ENCODE data around the gene GOLGA7B. TPM values are rescaled to one million over a fixed set of nuclear protein-coding genes. Genes with fewer than 3 reads are reported as not detected.

Gene GOLGA7B
- total and polyA plus RNA-seq, 9 of the 15 experiments (the other 6 are each of a cell fraction or from before 2014, with no cell fraction given) = 0.03 to 0.07 (median 0.04) TPM; not detected in 3

GRCh38 chr10:97805096-97805884, 44.4 kb upstream of the GOLGA7B start:
- no peak for ATAC-seq
- ChIA-PET POLR2A (interaction anchor here (0.6 kb wide), 1 partner anchor 37 kb away, joined by 4 read pairs; no protein-coding TSS in a partner anchor), CTCF (ENCODE audit: low intra/inter-chr PET ratio) (no interaction called here)
- Histone ChIP-seq H3K27me3 (ENCODE audit: control insufficient read depth in 2 of 2, insufficient read depth in 2 of 2, low read length in 2 of 2) (peaks cover 0 to 5% of the 10 kb centered on the region in 2 experiments; a peak in 2 of 5 replicates), H2AFZ (ENCODE audit: low read depth, low read length) (no peak overlapping the region), H3K9ac (ENCODE audit: insufficient read depth in 1 of 2, low read depth in 2 of 2, low read length in 2 of 2) (no peak overlapping the region), H3K4me1 (replicated peaks in 1 of 2; ENCODE audit: control insufficient read depth in 2 of 2, insufficient read depth in 2 of 2, low read length in 2 of 2) (peaks cover 1 to 4% of the 10 kb centered on the region in 2 experiments; a peak in 2 of 5 replicates), H3K9me1 (ENCODE audit: control insufficient read depth, insufficient read depth, low read length) (no peaks in the 10 kb centered on the region), H3K27ac (ENCODE audit: extremely low read depth, low read depth, low read length) (no peak overlapping the region), H3K36me3 (ENCODE audit: control insufficient read depth, insufficient read depth, low read length) (no peaks in the 10 kb centered on the region), H3K4me3 (no peak overlapping the region), H3K79me2 (ENCODE audit: control insufficient read depth, insufficient read depth, low read length) (no peaks in the 10 kb centered on the region), H3K4me2 (ENCODE audit: insufficient read depth, low read length) (no peak overlapping the region), H4K20me1 (replicated peaks; ENCODE audit: control insufficient read depth, insufficient read depth, low read length) (no peaks in the 10 kb centered on the region), H3K9me3 (replicated peaks; ENCODE audit: control insufficient read depth, insufficient read depth, low read depth, low read length) (no peaks in the 10 kb centered on the region)
- BruUV-seq (replicated peaks) = no TSS peak
- intact Hi-C loops (cut with micrococcal nuclease) (no loop called here), in situ Hi-C loops (cut with MboI) (no loop called here)
- DNase-seq (ENCODE audit: extremely low read depth in 1 of 4, low spot score in 3 of 4) = no peak
- no peak for FAIRE-seq
- WGBS (ENCODE audit: insufficient coverage, low coverage, missing lambda C conversion rate) = 46% methylated on average over 8 of the region's 12 CpGs
- TF ChIP-seq ZNF316 (IDR thresholded peaks at IDR 0.05) (no peak), SMAD3 (CRISPR knock-in tag; conservative IDR thresholded peaks at IDR 0.05) (no peak), ZBTB5 (IDR thresholded peaks at IDR 0.05) (no peak), HINFP (tag; conservative IDR thresholded peaks at IDR 0.05; ENCODE audit: low read depth) (no peak), ZNF740 (CRISPR knock-in tag; IDR thresholded peaks at IDR 0.05) (no peak), ZNF740 (tag; IDR thresholded peaks at IDR 0.05) (no peak), TCFL5 (CRISPR knock-in tag; conservative IDR thresholded peaks at IDR 0.05) (no peak), KLF1 (tag; IDR thresholded peaks at IDR 0.05) (no peak), MCM5 (IDR thresholded peaks at IDR 0.05; ENCODE audit: low read depth) (no peak), RBM14 (IDR thresholded peaks at IDR 0.05; ENCODE audit: borderline replicate concordance, insufficient read depth, low read depth, low read length) (no peak), ZBTB49 (CRISPR knock-in tag; IDR thresholded peaks at IDR 0.05; ENCODE audit: borderline replicate concordance) (no peak)

All from K562 (cell line).